ENCODE results near the gene SPEF1. TPM values are rescaled to one million over a fixed set of nuclear protein-coding genes. Genes with fewer than 3 reads are reported as not detected.

The SPEF1 gene
- total and polyA plus RNA-seq, 2 of the 13 experiments (the other 11 are each of a cell fraction or from before 2014, with no cell fraction given): 0.11 to 0.27 TPM

- CTCF ChIA-PET (ENCODE audit: low intra/inter-chr PET ratio, low total read pairs): interaction anchor here (2.9 kb wide), 1 partner anchor 21 kb away, joined by 10 read pairs; the partner anchor contains the start of gene ADISSP
- no peak for DNase-seq (ENCODE audit: low spot score)
- H3K27ac ChIP-seq (ENCODE audit: extremely low read length, insufficient read depth, low read length): no peak overlapping the region
These were observed 33.2 kb downstream of the SPEF1 start for GRCh38 chr20:3748073-3748472.

More at GRCh38 chr20:3748073-3748472, 33.2 kb downstream of the SPEF1 start:
- FAIRE-seq (no peak), ATAC-seq (no peak)
- no TSS peak for BruUV-seq (replicated peaks)
- Histone ChIP-seq H3K79me2 (ENCODE audit: insufficient read depth, low read length) (no peaks in the 10 kb centered on the region), H3K27me3 (ENCODE audit: control insufficient read depth in 1 of 2, insufficient read depth in 2 of 2, low read length in 2 of 2) (peaks cover 10 to 47% of the 10 kb centered on the region in 2 experiments; a peak in 4 of 5 replicates), H3K4me2 (ENCODE audit: low read depth, low read length) (no peak overlapping the region), H4K20me1 (ENCODE audit: insufficient read depth, low read length) (no peaks in the 10 kb centered on the region), H3K4me1 (ENCODE audit: insufficient read depth, low read length) (peaks cover 52% of the 10 kb centered on the region), H2AFZ (ENCODE audit: low read length) (no peak overlapping the region), H3K36me3 (replicated peaks in 1 of 2; ENCODE audit: control insufficient read depth in 1 of 2, insufficient read depth in 2 of 2, low read length in 2 of 2) (peaks cover 0 to 2% of the 10 kb centered on the region in 2 experiments; a peak in 3 of 5 replicates), H3K9me3 (ENCODE audit: low read length) (no peaks in the 10 kb centered on the region), H3K9ac (ENCODE audit: insufficient read depth, low read depth, low read length) (no peak overlapping the region), H3K4me3 (replicated peaks in 1 of 3; ENCODE audit: insufficient read depth in 1 of 3, low read depth in 2 of 3, low read length in 3 of 3) (no peak overlapping the region)
- intact Hi-C loops (cut with micrococcal nuclease; ENCODE audit: unreplicated experiment): no loop called here
- WGBS (ENCODE audit: low lambda C conversion rate): 62% methylated on average over 4 of the region's 16 CpGs
- TF ChIP-seq SMC3 (IDR thresholded peaks at IDR 0.05; ENCODE audit: low read length) (no peak), AGO2 (optimal IDR thresholded peaks at IDR 0.05; ENCODE audit: low read depth, low read length) (peak; percentile 19), ZNF674 (CRISPR knock-in tag; IDR thresholded peaks at IDR 0.05; ENCODE audit: low read depth) (no peak), ZNF530 (CRISPR knock-in tag; IDR thresholded peaks at IDR 0.05; ENCODE audit: low read depth) (no peak), NCOA1 (CRISPR knock-in tag; IDR thresholded peaks at IDR 0.05) (0 out of 2 replicates have a peak, but pooled peaks have one; percentile 22), ZNF446 (CRISPR knock-in tag; IDR thresholded peaks at IDR 0.05) (no peak), ZNF768 (CRISPR knock-in tag; IDR thresholded peaks at IDR 0.05) (0 out of 2 replicates have a peak, but pooled peaks have one; percentile 25), FOXO4 (CRISPR knock-in tag; conservative IDR thresholded peaks at IDR 0.05) (0 out of 2 replicates have a peak, but pooled peaks have one; percentile 25), ZNF772 (CRISPR knock-in tag; IDR thresholded peaks at IDR 0.05) (no peak), KDM2A (CRISPR knock-in tag; IDR thresholded peaks at IDR 0.05; ENCODE audit: borderline replicate concordance, low read depth) (0 out of 2 replicates have a peak, but pooled peaks have one; percentile 3), MLXIP (CRISPR knock-in tag; IDR thresholded peaks at IDR 0.05; ENCODE audit: borderline replicate concordance) (no peak), SRY (CRISPR knock-in tag; IDR thresholded peaks at IDR 0.05) (0 out of 2 replicates have a peak, but pooled peaks have one; percentile 50), ZNF556 (CRISPR knock-in tag; IDR thresholded peaks at IDR 0.05; ENCODE audit: borderline replicate concordance) (0 out of 2 replicates have a peak, but pooled peaks have one; percentile 5), ZNF891 (CRISPR knock-in tag; IDR thresholded peaks at IDR 0.05) (0 out of 2 replicates have a peak, but pooled peaks have one; percentile 15)
- in situ Hi-C loops (cut with HindIII; ENCODE audit: extremely low pct_ligation_motif_present, low pct_unique_long_range_greater_than_20kb): no loop called here
- POLR2A ChIA-PET: interaction anchor here (2.2 kb wide), 1 partner anchor 20 kb away, joined by 8 read pairs; the partner anchor contains the start of gene ADISSP
